RWPE1 (cell line): Measurements from ENCODE around the gene SP140L.

ENCODE experiments used
- CTCF ChIA-PET: fragments of 350-600 bp; sonication (Branson Sonifier 250); formaldehyde crosslinking; extraction: SDS; loops from one replicate; lab custom pipeline; 2021; lab: Yijun Ruan, JAX
- POLR2A ChIA-PET: fragments of 400-600 bp; formaldehyde crosslinking; extraction: SDS; loops from one replicate; lab custom pipeline; 2020; ENCODE audit warnings: antibody characterized with exemption; ENCODE audit not compliant: low non-redundant PET; lab: Yijun Ruan, JAX
- DNase-seq: peaks from one replicate; pipeline ENCODE4 v3.0.0; 2012; ENCODE audit warnings: low spot score
- H3K27ac ChIP-seq: fragments of 450-650 bp; 2 replicates; pipeline ENCODE4 v1.5.1; 2017
- TF ChIP-seq, protein P1 (sequence below): fragments of 450-650 bp; conservative IDR thresholded peaks from 2 replicates; pipeline ENCODE4 v1.5.1; 2017; ENCODE audit warnings: low read depth, mild to moderate bottlenecking

The SP140L gene

DNA sequence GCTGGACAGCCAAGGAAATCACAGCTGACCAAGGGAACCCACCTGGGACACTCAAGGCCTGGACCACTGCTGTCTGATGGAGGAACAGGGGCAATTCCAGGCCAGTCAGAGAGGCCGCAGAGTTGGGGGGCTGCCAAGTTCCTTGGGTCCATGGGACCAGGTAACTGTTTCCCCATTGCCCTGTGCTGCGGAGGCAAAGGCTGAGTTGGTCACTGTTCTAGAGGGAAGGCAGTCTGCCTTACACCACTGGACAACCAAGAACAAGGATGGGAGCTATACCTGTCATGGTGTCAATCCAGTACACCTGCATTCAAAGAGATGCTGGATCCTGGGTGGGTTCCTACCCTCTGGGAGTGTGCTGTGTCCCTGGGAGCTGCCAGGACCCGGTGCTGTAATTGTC lies 9.6 kb upstream of the SP140L start:
- DNase-seq: no peak
- no peak overlapping the region for H3K27ac ChIP-seq
- CTCF ChIA-PET: no interaction called here
- POLR2A ChIA-PET: no interaction called here
- TF ChIP-seq, protein P1, sequence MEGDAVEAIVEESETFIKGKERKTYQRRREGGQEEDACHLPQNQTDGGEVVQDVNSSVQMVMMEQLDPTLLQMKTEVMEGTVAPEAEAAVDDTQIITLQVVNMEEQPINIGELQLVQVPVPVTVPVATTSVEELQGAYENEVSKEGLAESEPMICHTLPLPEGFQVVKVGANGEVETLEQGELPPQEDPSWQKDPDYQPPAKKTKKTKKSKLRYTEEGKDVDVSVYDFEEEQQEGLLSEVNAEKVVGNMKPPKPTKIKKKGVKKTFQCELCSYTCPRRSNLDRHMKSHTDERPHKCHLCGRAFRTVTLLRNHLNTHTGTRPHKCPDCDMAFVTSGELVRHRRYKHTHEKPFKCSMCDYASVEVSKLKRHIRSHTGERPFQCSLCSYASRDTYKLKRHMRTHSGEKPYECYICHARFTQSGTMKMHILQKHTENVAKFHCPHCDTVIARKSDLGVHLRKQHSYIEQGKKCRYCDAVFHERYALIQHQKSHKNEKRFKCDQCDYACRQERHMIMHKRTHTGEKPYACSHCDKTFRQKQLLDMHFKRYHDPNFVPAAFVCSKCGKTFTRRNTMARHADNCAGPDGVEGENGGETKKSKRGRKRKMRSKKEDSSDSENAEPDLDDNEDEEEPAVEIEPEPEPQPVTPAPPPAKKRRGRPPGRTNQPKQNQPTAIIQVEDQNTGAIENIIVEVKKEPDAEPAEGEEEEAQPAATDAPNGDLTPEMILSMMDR: no peak

DNA sequence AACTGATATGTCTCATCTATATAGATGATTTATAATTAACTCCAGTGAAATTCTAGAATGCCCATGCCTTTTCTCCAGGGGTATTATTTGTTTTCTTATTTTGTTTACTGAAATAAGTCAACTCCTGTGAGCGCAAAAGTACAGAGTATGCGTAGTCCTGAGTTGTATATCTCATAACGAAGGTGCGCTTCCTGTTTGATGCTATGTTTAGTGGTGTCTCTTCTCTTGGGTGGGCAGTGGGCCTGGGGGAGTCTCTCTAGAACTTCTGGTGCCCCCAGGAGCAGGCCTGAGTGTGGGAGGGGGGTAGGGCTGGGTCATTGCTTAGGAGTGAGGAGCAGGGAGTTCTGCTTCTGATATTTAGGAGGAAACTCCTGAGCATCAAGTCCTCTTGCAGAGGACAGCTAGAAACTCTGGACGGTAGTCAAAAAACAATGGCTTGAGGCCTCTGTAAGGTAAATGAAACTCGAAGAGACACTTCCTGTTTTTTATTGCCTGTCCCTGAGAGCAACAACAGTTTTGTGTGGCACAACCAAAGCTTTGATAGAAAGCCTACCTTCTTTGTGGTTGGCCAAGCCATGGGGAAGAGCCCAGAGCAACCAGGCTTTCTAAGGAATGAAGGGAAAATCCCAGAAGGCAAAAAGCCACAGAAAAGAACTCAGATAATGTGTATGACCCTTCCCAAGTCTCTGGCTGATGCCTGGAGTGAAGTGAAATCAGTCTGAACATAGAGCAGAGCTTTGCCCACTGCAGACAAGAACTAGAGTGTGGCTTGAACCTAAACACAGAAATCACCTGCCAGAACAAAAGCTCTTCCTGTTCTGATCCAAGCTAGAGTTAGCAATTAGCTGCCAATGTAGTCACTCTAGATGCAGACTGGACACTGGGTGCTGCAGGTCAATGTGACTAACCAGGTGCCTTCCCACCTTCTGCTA lies 8.5 kb upstream of the SP140L start:
- no peak for DNase-seq
- H3K27ac ChIP-seq: no peak overlapping the region

DNA sequence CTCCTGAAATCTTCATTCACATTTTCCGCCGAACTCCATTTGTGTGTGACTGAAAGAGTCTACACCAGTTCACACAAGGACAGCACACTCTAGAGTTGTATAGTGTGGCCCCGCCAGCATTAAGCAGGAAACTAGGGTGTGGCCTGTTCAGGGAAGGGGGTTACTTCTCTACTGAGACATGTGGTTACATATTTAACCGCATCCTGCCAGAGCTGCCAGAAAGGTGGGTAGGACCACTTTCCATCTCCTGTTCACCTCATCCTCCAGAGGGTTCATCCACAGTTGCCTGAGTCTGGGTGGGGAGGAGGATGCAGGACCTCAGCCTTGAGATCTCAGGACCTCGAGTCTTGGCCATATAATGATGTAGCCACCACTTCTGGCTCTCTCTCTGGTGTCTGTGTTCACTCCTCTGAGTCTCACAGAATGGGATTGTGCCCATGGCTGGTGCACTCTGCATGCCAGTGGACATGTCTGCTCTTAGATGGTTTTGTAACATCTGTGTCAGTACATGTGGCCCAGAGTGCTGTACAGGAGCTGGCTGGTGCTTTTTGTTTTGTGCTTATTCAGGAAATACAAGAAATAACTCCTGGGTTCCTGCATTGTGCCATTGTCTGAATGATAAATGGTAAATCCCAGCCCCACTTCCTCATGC lies 7.7 kb upstream of the SP140L start:
- TF ChIP-seq, protein P1: no peak
- ChIA-PET POLR2A (no interaction called here), CTCF (interaction anchor here (0.7 kb wide), 1 partner anchor 18 kb away, joined by 4 read pairs; no protein-coding TSS in a partner anchor)
- H3K27ac ChIP-seq: no peak overlapping the region
- DNase-seq: no peak

More for the DNA sequence above, 8.5 kb upstream of the SP140L start:
- CTCF ChIA-PET: no interaction called here
- POLR2A ChIA-PET: no interaction called here
- TF ChIP-seq, protein P1: no peak

DNA sequence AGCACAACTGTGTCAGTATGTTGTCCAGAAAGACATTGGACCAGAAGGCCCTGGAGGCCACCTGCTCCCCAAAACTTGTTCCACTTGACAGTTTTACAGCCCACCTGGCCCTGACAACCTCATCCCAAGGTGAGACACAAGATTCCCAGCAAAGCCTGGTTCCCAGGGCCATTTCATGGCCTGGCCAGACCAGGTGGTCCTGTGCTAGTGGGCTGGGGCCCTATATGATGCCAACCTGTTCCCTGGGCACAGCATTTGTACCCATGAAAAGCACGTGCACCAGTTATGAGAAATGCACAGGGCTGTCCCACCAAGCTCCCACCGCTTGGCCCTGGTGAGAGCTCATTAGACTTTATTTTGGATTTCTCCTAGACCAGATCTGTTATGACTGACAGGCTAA lies 6.0 kb upstream of the SP140L start:
- DNase-seq: no peak
- CTCF ChIA-PET: no interaction called here
- TF ChIP-seq, protein P1: no peak
- POLR2A ChIA-PET: no interaction called here
- H3K27ac ChIP-seq: no peak overlapping the region

DNA sequence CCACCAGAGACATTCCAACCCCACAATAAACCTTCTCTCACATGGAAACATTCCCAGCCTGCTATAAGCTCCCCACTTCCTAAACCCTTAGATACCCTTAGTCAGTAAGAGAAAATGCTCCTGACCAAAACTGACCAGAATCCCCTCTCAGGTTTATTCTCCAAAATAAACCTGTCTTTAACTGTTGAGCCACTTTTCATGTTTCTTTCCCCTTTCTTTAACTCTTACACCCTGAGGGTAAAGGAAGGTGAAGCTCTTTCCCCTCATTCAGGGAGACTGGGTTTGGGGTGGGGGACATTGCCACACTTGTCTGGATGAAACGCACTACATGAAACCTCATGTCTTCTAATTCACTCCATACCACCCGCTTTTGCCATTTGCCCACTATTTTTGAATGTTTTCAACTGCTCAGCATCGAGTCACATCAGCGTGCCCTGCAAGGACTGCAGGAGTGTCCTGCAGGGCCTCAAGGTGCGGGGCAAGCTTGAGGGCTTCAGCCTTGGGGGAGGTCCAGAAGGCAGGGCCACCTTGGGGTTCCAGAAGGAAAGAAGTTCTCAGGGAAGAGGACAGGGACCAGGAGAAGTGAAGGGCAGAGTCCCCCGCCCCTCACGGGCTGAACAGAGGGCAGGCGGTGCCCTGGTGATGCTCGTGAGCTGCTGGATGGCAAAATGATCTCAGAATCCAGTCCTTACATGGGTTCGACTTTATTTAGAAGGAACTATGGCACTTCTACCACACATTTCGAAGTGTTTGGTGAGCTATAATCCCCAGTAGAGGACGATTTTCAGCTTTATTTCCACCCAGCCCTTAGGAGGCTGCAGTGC lies 4.2 kb upstream of the SP140L start:
- DNase-seq: no peak
- TF ChIP-seq, protein P1: no peak
- ChIA-PET POLR2A (no interaction called here), CTCF (interaction anchor here (0.6 kb wide), 1 partner anchor 163 kb away, joined by 5 read pairs; no protein-coding TSS in a partner anchor)
- H3K27ac ChIP-seq: no peak overlapping the region
